Ishikawa (cell line): ENCODE data around the gene ZNF74.

ENCODE experiments used
- CEBPB ChIP-seq: IDR thresholded peaks from 2 replicates; pipeline ENCODE4 v1.6.1; 2012
- CREB1 ChIP-seq: IDR thresholded peaks from 2 replicates; pipeline ENCODE4 v1.6.1; 2012; ENCODE audit warnings: low read depth
- EGR1 ChIP-seq: IDR thresholded peaks from 2 replicates; pipeline ENCODE4 v1.6.1; 2012
- EP300 ChIP-seq: IDR thresholded peaks from 2 replicates; pipeline ENCODE4 v1.6.1; 2012; ENCODE audit warnings: borderline replicate concordance
- FOXM1 ChIP-seq: IDR thresholded peaks from 2 replicates; pipeline ENCODE4 v1.6.1; 2012; ENCODE audit warnings: low read depth, borderline replicate concordance
- MAX ChIP-seq: IDR thresholded peaks from 2 replicates; pipeline ENCODE4 v1.6.1; 2012
- NFIC ChIP-seq: IDR thresholded peaks from 2 replicates; pipeline ENCODE4 v1.6.1; 2012
- RAD21 ChIP-seq: IDR thresholded peaks from 2 replicates; pipeline ENCODE4 v1.6.1; 2012; ENCODE audit warnings: low read depth
- REST ChIP-seq: IDR thresholded peaks from 2 replicates; pipeline ENCODE4 v1.6.1; 2012; ENCODE audit warnings: low read depth, mild to moderate bottlenecking
- TAF1 ChIP-seq: IDR thresholded peaks from 2 replicates; pipeline ENCODE4 v1.6.1; 2012; ENCODE audit warnings: low read depth, mild to moderate bottlenecking
- TCF12 ChIP-seq: IDR thresholded peaks from 2 replicates; pipeline ENCODE4 v1.6.1; 2012; ENCODE audit warnings: low read depth
- TEAD4 ChIP-seq: IDR thresholded peaks from 2 replicates; pipeline ENCODE4 v1.6.1; 2012
- YY1 ChIP-seq: IDR thresholded peaks from 2 replicates; pipeline ENCODE4 v1.6.1; 2012; ENCODE audit warnings: low read depth
- ZBTB7A ChIP-seq: IDR thresholded peaks from 2 replicates; pipeline ENCODE4 v1.6.1; 2012; ENCODE audit warnings: low read depth
- TF ChIP-seq, protein P1 (sequence below): IDR thresholded peaks from 2 replicates; pipeline ENCODE4 v1.6.1; 2012

ZNF74 gene

DNA sequence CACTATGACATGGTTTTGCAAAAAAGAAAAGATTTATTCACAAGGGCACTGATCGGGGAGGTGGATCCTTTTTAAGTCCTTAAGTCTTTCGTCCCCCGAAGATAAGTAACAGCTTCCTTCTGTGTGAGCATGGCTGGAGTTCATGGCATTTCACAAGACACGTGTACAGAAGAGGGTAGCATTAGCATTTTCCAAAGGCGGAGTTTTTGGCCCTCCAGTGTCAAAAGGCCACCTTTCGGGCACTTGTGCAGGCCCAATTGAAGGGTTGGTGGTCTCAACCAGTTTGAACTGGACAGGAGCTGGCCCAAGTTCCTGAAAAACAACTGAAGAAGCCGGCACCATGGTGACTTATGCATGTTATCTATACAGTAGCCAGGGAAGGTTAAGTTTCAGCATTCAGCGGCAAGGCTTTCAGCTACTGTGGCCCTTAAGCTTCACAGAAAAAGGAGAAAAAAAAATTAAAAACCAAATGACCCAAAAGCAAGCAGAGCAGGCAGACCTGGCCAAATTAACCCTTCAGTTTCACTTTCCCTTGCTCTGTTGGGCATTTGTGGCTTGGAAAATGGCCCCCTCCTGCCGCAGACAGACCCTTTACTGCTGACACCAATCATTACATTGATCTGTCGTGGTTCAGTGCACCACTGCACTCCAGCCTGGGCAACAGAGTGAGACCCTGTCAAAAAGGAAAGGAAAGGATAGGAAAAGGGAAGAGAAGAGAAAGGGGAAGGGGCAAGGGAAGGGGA, 18.7 kb downstream of the ZNF74 start:
- TF ChIP-seq NFIC (no peak), RAD21 (no peak), YY1 (no peak), ZBTB7A (no peak), TAF1 (no peak), TEAD4 (no peak), FOXM1 (no peak), MAX (no peak), REST (no peak)
- TF ChIP-seq, protein P1, sequence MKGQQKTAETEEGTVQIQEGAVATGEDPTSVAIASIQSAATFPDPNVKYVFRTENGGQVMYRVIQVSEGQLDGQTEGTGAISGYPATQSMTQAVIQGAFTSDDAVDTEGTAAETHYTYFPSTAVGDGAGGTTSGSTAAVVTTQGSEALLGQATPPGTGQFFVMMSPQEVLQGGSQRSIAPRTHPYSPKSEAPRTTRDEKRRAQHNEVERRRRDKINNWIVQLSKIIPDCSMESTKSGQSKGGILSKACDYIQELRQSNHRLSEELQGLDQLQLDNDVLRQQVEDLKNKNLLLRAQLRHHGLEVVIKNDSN, result no peak

DNA sequence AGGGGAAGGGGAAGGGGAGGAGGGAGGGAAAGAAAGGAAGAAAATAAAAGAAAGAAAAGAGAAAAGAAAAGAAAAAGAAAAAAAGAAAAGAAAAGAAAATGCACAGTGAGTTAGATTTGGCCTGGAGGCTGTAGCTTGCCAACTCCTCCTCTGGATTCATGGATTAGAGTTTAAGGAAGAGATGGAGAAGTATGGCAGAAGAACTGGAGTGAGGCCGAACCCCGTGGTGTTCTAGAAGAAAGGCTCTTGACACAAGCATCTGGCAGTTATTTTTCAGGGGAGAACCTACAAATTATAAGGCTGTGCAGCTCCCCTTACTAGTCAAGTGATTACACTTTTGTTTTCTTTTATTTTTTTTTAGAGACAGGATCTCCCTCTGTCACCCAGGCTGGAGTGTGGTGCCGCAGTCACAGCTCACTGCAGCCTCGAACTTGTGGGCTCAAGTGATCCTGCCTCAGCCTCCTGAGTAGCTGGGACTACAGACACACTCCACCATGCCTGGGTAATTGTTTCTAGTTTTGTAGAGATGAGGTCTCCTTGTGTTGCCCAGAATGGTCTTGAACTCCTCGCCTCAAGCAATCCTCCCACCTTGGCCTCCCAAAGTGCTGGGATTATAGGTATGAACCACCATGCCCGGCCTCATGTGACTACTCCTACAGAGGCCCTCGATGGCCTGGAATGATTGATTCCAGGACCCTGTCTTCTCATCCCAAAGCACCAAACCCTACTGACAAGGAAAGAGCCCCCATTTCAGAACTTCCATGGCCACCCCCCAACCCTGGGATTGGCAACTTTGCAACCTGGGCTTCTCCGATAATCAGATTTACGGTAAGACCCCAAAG, 19.5 kb downstream of the ZNF74 start:
- TF ChIP-seq ZBTB7A (no peak), TEAD4 (no peak), EGR1 (no peak), TAF1 (no peak), RAD21 (no peak), TCF12 (no peak), REST (no peak), CREB1 (no peak), MAX (no peak), YY1 (no peak), NFIC (no peak), EP300 (no peak), CEBPB (no peak), FOXM1 (no peak)
- TF ChIP-seq, protein P1, result no peak

DNA sequence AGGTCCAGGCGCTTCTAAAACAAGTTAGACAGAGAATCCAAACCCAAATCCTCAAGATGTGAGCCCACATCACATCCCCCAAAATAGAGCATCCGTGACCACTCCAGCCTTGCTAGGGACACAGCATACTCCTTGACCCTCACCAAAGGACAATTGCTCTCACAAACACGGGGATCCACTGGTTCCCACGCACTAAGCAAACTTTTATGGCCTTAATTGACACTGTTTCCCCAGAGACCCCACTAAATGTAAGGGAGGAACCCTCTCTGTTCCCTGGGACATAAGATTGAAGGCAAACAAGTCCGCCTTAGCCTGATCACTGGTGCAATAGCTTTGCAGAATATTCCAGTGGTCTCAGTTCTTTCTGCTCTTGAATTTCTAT, 20.1 kb downstream of the ZNF74 start:
- TF ChIP-seq TAF1, result no peak
- no peak for TF ChIP-seq FOXM1
- TF ChIP-seq TCF12, result no peak
- no peak for TF ChIP-seq REST
- TF ChIP-seq NFIC, result no peak
- no peak for TF ChIP-seq RAD21
- no peak for TF ChIP-seq EP300
- TF ChIP-seq YY1, result no peak
- TF ChIP-seq, protein P1, result no peak
- TF ChIP-seq MAX, result no peak
- no peak for TF ChIP-seq ZBTB7A
- TF ChIP-seq CEBPB, result no peak
- no peak for TF ChIP-seq TEAD4
- no peak for TF ChIP-seq EGR1
- TF ChIP-seq CREB1, result no peak
